Body of pancreas (tissue), 4 donors: ENCODE results near the gene SLC22A2.

ENCODE experiments used
- CTCF ChIP-seq, 7 experiments: fragments of 450-650 bp in 4 of 7; fragments of 200-600 bp in 3 of 7; sonication (generic) in 3 of 7; IDR thresholded peaks; one replicate each; pipeline ENCODE4 v1.5.1; 2016 to 2019; ENCODE audit warnings: antibody characterized with exemption in 7 of 7
- POLR2A ChIP-seq, 3 donors: fragments of 450-650 bp; IDR thresholded peaks; one replicate each; pipeline ENCODE4 v1.6.1; 2016; ENCODE audit warnings: antibody characterized with exemption in 3 of 3, mild to moderate bottlenecking in 2 of 3

- TF ChIP-seq CTCF (IDR thresholded peaks at IDR 0.05) (no peak), POLR2A (IDR thresholded peaks at IDR 0.05) (no peak)
These were observed 463 bp upstream of the SLC22A2 start for GRCh38 chr6:160259143-160259425.
